GM18907 (cell line): ENCODE data around the gene ANKRA2.
"Not testable (repeated sequence)": the region's sequence is repeated elsewhere in the genome, so short reads cannot be mapped to it uniquely, and the experiment has no call there.

Experiments
- ATAC-seq: cut with Tn5 transposase; IDR thresholded peaks from one replicate; pipeline ENCODE4 v1.9.1; 2021; ENCODE audit warnings: mild to moderate bottlenecking, moderate library complexity; ENCODE audit not compliant: unreplicated experiment

ANKRA2 gene

DNA sequence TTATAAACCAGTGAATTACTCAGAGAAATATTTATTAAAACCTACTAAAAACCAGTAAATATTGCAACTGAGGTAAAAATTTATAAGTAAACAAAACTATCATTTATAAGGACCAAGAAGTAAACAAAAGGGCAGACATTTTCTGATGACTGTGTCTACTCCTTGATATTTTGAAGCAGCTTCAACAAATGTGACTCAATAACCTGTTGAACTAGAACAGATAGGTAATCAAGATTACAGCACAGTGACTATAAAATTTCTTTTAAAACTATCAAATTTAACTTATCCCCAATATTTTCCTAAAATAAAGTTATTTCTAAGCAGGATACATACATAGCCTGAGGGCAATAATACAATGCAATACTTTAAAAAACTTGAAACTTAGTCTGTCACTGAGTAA is 12.8 kb downstream of the ANKRA2 start:
- no peak for ATAC-seq

DNA sequence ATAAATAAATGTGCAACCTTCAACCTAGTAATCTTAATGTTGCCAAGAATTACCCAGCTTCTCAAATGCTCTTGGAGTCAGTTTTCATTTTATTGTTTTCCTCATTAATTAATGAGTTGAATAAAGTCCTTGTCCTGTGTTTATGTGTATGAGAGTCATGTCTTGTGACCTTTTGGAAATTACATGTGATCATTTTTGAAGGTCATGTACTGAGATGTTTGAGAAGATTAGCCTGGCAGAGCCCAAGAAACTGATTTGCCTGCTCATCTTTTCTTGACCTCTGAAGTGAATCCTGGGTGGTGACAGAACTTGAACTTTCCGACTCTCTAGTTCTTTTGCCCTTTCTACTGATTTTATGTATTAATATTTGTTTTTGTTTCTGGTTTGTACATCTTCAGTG is 15.4 kb downstream of the ANKRA2 start:
- no peak for ATAC-seq

DNA sequence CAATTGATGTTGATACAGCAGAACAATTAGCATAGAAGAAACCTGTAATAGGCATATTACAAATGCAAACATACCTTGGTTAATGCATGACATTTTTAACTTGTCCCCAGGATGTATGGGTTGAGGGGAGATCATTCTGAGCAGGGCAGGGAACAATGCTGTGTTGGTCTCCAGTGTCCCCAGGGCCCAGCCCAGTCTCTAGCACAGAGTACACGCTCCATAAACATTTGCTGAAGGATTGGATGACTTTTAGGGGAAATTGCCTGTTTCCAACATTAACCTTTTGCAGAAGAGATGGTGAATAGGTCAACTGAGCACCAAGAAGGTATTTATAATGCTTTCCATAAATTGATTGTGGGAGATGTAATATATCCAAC is 20.0 kb downstream of the ANKRA2 start:
- ATAC-seq: no peak

DNA sequence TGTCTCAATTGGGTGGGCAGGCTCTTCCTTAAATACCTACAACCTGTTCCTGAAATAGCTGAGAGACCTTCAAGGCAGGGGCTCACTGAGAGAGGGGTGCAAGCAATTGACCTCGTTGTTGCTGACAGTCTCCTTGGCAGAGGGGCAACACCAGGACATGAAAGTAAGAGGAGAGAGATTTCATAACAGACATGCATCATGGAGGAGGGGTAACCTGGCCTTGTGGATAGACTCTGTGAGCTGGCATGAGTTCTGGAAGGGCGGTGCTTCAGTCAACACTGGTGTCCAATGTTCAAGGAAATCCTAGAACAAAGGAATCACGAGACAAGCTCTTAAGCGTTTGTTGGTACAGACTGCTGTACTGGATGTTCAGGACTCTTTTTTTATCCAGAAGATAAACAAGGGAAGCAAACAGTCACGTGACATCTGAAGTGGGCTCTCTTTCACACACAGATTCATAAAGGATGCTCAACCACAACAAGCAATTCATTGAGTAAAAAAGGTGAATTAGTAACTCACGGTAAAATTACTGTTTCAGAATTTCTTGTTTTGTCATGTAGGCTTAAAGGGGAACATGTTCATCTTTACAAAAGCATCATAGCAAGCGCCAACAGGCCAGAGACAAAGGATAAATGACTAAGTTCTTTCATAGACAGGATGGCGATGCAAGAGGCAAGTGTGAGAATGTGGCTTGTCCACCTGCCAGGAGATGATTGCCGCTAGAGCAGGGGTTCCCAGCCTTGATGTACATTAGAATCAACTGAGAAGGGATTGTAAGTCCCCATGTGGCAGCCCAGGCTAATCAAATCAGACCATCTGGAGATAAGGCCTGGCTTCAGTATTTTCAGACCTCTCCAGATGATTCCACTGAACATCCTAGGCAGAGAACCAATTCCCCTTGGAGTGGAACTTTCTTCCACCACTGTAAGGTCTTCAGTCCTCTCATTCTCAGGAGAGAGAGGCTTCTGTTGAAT is 20.7 kb downstream of the ANKRA2 start:
- ATAC-seq: no peak

DNA sequence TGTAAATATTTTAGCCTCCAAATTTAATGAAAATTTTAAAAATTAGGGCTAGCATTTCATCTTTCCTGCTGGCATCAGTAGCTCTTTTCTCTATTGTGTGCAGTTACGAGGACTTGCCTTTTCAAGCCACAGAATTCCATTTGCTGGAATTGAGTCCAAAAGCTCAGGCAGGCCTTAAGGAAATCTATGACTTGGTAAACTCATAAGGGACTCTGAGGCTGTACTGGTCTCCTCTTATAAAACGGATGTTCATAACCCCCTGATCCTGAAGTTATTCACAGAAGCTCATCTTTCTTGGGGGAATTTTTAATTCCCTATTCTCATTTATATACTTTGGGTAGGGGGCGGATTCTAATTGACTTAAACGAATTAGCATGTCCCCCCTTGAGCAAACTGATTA is 23.4 kb downstream of the ANKRA2 start:
- no peak for ATAC-seq

DNA sequence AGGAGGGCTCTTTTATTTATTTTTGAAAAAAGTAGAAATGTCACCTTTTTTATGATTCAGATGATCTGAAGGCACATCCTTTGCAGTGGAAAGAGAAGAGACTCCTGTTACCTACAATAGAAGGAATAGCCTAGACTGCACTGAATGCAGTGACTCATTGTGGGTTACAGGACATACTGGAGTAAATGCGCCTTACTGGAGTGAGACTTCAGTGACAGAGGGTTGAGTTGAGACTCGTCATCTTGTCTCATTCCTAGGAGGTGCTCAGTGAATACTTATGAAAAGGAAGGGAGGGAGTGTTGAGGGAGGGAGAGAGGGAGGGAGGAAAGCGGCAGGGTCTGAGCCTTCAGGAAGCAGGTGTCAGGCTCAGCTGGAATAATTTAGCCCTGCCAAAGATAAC is 25.2 kb downstream of the ANKRA2 start:
- no peak for ATAC-seq

DNA sequence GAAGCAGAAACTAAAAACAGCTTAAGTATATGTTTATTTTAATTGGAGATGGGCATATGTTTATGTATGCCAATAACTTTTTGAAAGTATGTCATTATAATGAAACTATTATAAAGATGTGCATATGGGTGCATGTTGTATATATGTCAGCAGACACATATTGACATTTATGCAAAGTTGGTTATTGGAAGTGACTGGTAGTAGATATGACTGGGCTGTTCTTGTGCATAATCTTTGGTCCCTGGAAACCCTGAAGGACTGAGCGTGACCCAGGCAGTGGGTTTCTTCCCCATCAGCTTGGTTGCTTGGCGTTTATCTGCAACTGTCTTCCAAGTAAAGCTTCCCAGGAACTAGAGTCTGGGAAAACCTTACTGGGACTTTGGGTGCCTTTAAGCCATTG is 25.7 kb downstream of the ANKRA2 start:
- ATAC-seq: no peak

DNA sequence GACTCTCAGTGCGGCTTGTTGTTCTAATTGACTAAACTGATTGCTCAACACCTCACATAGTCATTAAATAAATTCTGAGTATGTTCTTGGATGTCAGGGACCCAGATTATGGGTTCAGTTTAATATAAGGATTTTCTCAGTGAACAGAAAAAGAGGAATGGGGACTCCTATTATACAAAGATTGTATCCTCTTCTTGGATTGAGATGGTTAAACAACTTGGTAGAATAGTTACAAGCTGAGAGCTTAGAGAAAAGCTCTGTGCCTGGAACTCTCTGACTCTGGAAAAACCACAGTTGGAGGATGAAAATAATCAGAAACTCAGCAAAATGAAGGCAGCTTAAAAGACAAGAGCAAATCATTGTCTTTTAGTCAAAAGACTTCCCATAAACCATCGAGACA is 30.5 kb downstream of the ANKRA2 start:
- ATAC-seq: no peak

DNA sequence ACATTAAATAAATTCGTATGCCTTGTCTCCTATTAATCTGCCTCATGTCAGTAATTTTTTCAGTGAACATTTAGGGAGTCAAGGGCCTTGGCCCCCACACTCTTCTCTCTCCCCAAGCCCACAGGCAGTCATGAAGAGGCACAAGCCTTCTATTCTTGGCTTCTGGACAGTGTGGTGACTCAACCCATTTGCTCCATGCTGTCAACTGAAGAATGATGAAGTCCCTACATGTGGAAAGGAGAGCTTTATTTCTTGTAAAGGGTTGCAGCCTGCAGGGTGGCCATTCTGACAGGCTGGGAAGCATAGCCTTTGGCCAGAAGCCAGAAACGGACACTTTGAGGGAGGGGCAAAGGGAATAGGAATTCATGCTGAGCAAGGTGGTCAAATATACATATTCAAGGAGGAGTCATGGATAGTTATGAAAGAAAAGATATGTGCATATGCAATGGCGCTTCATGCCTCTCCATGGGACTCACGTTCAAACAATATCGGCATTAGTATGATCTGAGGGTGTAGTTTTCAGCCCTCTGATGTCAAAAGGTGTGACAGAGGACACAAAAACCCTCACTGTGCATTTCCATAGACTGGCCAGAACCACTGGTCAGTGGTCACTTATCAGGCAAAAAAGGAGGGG is 31.3 kb downstream of the ANKRA2 start:
- ATAC-seq: no peak

DNA sequence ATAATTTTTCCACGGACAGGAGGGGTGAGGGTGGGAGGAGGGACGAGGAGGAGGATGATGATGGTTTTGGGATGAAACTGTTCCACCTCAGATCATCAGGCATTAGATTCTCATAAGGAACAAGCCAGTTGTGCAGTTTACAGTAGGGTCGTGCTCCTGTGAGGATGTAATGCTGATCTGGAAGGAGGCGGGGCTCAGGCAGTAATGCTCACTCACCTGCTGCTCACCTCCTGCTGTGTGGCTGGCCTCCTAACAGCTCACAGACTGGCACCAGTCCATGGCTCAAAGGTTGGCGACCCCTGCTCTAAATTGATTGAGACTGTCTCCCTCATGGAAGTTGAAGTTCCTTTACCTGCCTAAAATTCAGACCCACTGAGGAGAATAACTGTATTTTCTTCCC is 33.2 kb downstream of the ANKRA2 start:
- no peak for ATAC-seq

DNA sequence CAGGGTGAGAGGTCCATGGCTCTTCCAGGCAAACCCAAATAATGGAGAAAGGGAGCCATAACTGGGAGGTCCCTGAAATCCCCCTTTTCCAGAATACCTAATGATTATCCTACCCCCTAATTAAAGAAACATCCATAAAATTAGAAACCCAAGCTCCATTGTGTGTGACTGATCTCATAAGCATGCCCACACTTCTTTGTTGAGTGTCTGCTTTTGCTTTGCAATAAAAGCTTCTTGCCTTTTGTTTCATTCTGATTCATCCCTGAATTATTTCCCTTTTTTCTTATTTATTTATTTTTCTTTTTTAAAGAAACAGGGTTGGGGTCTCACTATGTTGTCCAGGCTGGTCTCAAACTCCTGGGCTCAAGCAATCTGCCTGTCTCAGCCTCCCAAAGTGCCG is 34.1 kb downstream of the ANKRA2 start:
- no peak for ATAC-seq

DNA sequence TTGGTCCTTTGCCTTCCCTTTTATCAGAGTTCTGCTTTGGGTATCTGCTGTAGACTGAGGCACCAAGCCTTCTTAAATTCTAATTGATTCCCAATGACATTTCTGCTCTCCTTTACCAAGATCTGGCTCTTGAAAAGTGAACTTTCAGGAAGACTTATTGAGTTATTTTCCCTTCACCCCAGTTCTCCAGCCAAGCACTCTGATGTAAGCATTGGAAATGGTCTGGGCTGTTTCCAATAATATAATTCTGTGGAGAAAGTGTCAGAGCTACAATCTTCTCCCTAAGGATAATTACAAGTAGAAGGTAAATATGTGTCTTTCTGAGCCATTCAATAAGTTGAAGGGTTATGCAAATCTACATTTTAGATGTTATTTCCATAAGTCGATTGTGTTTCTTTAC is 36.4 kb downstream of the ANKRA2 start:
- no peak for ATAC-seq

DNA sequence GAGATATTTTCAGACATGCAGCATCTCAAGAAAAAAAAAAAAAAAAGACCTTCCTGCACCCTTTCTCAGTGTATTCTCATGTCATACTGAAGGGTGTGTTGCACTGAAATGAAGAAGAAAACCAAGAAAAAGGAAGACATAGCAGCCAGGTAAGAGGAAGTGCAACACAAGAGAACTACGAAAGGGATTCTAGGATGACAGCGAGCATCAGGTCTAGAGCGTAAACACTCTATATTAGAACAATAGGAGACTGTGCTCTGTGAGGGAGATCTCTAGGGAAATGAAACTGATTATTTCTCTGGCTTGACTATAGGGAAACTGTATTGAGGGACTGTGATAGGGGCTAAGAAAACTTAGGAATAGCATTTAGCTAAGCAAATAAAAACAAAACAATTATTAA is 37.2 kb downstream of the ANKRA2 start:
- no peak for ATAC-seq

DNA sequence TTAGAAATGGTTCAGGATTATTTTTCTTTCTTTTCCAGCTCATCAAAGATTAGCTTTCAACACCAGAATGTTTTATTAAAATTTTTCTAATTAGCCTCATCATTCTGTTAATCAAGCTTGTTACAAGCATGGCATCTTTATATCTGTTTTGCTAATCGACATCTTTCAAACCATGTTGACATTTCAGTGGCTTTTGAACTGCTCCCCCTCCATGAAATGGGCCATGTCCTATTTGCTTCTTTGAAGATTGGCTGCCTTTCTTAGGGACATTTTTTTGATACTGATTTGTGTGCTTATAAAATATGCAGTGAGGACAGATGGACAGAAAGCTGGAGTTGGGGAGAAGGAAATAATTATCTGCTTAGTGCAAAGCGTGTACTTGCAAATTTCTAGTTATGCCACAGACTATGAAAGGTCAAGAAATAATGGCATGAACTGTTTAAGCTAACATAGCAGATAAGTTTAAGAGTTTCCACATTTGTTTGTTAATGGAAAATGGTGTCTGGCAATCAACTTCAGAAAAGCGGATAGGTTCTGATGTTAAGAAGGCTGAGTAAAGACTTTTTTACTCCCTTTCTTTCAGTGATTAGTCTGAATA is 39.7 kb downstream of the ANKRA2 start:
- no peak for ATAC-seq

DNA sequence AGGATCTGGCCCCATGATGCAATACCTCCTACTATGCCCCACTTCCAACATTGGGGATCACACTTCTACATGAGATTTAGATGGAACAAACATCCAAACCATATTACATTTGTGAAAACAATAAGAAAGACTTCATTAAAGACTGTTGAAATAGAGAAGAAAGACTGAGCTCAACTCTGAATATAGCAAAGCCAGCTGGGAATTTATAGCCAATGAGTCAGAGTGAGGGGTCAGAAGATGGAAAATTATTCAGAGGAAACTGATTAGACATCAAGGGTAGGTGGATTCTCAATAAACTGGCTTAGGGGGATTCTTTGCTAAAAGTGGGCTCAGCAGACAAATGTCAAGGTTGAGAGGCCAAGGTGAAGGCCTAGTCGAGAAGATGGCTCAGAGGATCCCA is 41.6 kb downstream of the ANKRA2 start:
- ATAC-seq: no peak

DNA sequence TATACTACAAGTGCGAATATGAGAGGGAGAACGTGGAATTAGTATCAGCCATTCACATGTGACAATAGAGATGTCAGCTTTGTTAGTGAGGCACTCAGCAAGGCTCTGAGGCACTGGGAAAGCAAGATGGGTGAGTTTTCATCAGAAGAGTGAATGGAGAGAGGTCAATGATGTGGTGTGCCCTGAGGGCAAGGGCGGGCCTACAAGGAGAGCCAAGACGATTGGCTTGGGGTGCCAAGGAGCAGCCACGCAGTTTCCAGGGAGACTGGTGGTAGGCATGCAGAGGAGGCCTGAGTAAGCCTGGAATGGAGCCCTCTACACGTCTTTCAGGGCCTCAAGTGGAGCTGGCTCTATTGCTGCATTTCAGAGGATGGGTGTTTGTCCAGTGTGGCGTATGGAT is 42.5 kb downstream of the ANKRA2 start:
- ATAC-seq: no peak

DNA sequence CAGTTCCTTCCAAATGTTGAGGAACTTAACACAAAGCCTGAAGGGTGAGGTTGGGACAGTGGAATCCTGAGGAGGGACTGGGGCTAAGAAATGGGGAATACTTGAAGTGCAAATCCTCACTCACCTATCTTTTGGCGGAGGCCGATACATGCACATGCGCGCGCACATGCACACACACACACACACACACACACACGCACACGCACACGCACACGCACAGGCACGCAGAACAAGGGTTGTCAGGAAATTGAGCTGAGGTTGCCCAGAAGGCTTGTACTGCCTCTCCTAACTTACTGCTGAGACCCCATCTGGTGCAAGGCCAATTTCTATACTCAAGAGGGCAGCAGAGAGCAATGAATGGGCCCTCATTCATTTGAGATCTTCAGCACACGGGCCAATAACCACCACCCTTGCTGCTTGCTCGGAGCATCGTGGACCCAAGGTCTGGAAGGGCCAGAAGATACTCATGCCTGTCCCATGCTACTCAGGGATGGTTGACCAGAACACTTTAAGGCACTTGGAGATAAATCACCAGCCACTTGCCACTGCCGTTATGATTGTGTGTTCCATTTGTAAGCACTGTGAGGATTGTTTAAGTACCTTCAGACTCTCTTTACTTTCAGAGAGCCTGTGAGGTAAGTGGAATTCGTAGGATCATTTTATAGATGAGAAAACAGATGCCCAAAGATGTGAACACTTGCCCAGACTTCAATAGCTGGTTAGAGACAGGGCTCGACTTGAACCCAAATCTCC is 45.7 kb downstream of the ANKRA2 start:
- peak; percentile 95 for ATAC-seq

DNA sequence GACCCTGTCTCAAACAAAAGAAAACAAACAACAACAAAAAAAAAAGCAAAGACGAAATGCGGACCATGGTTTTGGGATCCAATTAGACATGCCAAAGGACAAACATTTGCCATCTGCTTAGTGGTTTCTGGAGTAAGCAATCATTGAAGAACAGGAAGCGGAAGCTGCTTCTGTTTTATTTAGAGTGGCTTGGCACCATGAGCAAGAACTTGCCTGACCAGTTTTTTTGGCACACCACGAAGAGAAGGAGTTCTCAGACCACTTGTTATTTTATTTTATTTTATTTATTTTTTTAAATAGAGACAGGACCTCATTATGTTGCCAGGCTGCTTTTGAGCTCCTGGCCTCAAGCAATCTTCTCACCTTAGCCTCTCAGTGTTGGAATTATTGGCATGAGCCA is 50.2 kb downstream of the ANKRA2 start:
- ATAC-seq: no peak

DNA sequence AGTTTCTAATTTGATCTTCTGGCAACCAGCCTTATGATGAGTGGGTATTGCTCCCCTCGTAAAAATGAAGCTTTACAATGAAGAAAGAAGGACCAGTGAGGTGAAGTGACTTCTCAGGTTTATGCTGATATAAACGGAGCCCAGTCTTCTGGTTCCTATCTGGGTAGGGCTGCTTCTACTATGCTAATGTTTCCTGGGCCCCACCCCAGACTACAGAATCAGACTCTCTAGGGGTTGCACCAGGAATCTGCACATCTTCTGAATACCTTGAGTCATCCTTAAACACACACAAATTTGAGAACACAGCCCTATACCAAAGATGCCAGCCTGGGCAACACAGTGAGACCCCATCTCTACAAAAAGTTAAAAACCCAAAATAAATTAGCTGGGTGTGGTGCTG is 51.0 kb downstream of the ANKRA2 start:
- no peak for ATAC-seq

DNA sequence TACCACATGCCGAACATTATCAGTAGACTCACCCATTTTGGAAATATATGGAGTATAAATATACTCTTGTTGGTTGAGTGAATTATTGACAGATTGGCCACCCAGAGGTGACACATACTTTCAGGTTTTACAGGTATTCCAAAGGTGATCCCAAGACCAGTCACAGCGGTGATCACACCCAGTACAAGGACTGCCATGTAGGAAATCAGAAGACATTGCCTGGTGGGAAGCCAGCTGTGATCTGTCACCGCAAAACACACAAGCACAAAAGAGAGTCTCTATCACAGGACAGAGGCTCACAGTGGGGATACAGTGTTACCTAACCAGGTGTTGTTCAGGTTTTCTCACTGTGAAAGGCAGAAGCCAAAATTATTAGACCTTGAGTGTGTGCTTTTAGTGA is 51.4 kb downstream of the ANKRA2 start:
- ATAC-seq: no peak

DNA sequence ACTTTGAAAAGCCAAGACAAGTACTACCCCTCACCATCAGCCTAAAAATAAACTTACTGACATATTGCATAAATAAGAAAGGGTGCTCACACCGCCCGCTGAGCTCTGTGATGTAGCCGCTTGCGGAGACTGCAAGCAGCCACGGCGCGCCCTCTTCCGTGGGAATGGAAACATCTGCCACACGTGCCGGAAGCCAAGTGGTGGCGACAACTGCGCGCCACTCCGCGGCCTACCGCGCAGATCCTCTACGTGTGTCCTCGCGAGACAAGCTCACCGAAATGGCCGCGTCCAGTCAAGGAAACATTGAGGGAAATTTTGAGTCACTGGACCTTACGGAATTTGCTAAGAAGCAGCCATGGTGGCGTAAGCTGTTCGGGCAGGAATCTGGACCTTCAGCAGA is 56.9 kb downstream of the ANKRA2 start:
- not testable (repeated sequence) for ATAC-seq
